Activated T-helper 1 cell treated with Interleukin-2 at 50 U/mL for 16 hours (primary cell): ENCODE measurements around the gene HELZ.
"Not testable (repeated sequence)": the region's sequence is repeated elsewhere in the genome, so short reads cannot be mapped to it uniquely, and the experiment has no call there.

ENCODE experiments used
- DNase-seq: peaks from one replicate; pipeline ENCODE4 v3.0.0-alpha.2; 2020; ENCODE audit warnings: low read depth

The HELZ gene

DNA sequence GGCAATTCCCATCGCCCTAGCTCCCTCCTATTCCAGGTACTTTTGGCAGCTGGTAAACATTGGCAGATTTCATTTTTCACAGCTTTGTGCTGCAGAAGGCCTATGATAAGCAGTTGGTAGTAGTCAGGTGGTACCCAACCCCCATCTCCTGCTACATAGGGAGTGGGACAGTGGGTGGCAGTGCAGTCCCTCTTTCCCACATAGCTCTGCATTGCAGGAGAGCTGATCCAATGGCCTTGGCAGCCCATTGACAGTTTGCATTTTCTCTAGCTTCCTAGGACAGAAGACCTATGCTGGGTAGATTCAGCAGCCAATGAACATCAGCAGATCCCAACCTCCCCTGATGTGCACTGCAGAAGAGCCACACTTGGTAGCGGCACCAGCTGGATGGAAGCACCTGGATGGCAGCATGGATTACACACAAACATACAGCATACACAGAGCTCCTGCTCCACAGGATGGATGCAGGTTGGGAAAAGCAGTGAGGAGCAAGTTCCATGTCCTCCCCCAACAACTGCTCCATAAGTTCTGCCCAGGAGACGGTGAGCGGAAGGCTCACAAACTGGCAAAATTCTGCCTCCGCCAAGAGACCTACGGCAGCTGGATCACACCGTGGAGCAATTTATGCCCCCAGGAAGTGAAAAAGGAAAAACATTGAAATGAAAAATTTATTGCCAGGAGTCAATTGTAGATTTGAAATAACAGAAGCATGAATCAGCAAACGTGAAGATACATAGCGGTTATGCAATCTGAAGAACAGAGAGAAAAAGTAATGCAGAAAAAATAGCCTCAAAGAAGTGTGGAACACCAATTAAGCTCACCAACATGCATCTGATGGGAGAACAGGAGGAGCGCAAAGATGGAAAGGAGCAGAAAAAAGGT is 105.0 kb downstream of the HELZ start:
- DNase-seq = no peak

DNA sequence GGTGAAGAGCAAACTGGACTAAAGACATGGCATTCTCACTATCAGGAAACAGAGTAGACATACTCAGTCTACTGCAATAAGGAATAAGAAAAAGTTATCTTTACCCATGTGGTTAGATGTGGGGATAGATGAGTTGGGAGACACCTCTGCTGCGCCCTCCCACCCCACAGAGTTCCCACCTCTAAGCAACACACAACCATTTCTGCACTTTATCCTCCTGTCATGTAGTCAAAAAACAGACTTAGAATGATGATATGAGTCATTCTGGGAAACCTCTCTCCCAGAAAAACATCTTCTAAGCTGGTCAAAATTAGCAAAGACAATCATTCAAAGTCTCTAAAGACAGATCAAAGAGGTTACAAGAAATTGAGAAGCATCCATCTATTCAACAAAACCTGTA is 105.7 kb downstream of the HELZ start:
- no peak for DNase-seq

- no peak for DNase-seq
Observed at GRCh38 chr17:67138392-67138791, 106.6 kb downstream of the HELZ start.

DNA sequence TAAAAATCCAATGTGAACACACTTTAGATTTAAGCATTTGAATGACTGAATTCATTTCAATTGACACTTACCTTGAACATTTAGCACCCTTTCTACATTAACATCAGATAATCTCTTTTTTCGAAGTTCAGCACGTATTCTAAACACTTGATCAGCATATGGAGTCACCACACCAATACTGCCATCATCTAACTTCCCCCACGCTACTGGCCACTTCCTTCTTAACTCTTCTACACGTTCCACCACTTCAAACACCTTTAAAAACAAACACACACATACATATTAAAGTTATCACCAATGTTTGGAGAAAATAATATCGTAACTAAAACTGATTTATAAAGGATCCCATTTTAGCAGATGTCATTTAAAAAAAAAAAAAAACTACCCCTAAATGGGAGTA is 107.1 kb downstream of the HELZ start:
- no peak for DNase-seq

DNA sequence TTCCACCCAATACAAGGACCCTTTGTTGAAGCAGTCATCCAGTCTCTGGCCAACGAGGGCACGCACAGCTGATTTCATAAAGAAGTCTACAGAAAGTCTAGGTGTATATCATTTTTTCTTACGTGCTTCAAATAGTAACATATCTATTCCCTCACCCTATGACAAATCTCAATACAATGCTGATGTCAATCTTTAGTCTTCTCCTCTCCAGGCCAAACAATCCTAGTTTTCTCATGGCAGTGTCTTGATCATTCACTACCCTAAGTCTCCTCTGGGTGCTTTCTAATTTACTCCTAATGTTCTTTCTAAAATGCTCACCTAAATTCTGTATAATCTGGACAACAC is 108.0 kb downstream of the HELZ start:
- no peak for DNase-seq

DNA sequence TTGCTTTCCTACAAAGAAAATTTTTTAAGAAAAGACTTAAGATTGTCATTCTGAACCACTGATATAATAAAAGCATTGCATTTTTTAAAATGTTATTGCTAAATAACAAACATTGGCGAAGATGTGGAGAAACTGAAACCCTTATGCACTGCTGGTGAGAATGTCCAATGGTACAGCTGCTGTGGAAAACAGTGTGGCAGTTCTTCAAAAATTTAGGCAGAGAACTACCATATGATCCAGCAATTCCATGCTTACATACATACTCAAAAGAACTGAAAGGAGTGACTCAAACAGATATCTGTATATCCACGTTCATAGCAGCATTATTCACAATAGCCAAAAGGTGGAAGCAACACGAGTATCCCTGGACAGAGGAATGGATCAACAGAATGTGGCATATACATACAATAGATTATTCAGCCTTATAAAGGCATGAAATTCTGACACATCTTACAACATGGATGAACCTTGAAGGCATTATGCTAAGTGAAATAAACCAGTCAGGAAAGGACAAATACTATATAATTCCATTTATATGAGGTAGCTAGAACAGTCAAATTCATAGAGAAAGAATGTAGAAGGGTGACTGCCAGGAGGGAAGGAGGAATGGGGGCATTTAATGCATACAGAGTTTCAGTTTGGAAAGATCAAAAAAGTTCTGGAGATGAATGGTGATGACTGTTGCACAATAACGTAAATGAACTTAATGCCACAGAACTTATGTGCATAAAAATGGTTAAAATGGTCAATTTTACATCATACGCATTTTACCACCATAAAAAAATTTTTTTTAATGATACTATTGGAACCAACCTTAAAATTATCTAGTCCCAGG is 108.6 kb downstream of the HELZ start:
- DNase-seq = no peak

DNA sequence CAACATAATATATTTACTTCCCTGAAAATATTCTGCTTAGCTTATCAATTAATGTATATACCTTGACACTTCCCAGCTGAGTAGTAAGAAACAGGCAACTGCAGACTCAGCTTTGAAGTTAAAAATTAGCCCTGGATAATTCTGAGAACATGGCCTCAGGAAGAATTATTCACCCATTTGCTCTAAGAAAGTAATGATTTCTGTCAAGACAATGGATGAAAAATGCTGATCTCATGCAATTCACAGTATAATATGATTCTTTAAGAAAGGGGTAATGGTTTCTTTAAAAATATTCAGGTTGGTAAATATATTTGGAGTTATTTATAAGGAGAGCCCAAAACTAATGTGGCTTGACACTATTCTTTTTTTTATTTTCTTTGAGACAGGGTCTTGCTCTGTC is 111.8 kb downstream of the HELZ start:
- no peak for DNase-seq

DNA sequence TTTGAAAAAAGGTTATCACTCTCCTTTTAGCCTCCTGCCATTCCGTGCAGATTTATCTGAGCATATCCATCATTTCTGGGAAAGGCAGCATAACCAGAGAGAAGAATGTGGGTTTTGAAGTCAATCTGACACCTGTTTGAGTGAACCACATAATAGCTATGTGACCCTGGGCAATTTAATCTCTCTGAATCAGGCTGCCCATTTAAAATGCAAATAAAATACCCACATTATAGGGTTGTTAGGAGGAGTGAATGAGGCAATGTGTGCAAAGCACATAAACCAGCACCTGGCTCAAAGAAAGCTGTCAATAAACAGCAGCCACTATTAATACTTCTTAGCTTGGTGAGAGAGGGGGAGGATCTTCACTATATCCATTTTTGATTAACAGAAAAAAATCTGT is 112.6 kb downstream of the HELZ start:
- DNase-seq = no peak

GRCh38 chr17:67130768-67131167 is 114.2 kb downstream of the HELZ start:
- no peak for DNase-seq

GRCh38 chr17:67129283-67129682 is 115.7 kb downstream of the HELZ start:
- DNase-seq = no peak

DNA sequence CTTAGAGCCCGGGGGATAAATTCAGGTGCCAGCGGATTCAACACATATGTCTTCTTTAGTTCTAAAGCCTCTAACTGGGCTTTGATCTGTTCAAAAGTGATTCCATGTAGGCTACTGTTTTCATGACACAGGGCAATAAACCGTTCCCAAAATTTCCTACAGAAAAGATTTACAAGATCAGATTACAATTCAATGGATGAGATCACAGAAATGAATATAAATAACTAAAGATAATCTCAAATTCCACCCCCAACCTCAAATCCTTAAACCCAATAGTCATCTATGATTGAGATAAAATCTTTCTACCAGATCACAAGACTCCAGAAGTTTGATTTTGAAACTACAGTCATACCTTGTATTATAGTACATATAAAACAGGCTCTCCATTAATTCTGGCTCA is 116.3 kb downstream of the HELZ start:
- no peak for DNase-seq

DNA sequence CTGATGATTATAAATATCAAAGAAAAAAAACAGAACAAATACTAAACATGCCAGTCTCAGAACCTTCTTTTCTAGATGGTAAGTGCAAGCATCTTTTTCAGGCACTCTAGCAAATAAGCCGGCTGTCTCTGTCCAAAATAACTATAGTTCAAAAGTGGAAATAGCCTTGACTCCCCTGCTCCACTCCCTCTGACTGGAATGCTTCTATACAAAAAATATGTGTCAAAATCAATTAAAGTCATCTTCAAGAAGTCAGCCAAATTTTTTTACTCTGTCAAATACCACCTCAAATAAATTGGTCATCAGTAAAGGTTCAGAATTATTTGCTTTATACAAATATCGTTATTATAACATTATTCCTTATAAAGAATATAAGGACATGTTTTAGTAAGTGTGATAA is 117.1 kb downstream of the HELZ start:
- DNase-seq = no peak

- DNase-seq = no peak
Observed at GRCh38 chr17:67126983-67127382, 118.0 kb downstream of the HELZ start.

DNA sequence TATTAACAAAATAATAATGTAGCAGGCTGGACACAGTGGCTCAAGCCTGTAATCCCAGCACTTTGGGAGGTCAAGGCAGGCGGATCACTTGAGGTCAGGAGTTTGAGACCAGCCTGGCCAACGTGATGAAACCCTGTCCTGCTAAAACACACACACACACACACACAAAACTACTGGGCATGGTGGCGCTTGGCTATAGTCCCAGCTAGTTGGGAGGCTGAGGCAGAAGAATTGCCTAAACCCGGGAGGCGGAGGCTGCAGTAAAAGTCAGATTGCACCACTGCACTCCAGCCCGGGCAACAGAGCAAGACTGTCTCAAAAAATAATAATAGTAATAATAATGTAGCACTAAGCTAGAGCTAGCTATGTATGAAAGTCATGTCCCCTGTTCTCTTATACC is 118.5 kb downstream of the HELZ start:
- not testable (repeated sequence) for DNase-seq

DNA sequence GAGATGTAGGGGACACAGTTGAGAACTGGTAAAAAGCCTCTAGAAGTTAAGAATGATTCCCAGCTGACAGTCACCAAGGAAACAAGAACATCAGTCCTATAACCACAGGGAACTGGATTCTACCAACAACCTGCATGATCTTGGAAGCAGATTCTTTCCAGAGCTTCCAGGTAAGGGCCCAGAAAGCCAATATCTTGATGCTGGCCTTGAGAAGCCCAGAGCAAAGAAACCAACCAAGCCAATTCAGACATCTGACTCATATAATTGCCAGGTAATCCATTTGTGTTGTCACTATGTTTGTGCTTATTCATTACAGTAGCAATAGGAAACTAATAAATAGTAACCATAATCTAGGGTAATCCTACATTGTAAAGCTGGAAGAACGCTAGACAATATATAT is 119.1 kb downstream of the HELZ start:
- no peak for DNase-seq

- no peak for DNase-seq
Observed at GRCh38 chr17:67125417-67125816, 119.6 kb downstream of the HELZ start.

DNA sequence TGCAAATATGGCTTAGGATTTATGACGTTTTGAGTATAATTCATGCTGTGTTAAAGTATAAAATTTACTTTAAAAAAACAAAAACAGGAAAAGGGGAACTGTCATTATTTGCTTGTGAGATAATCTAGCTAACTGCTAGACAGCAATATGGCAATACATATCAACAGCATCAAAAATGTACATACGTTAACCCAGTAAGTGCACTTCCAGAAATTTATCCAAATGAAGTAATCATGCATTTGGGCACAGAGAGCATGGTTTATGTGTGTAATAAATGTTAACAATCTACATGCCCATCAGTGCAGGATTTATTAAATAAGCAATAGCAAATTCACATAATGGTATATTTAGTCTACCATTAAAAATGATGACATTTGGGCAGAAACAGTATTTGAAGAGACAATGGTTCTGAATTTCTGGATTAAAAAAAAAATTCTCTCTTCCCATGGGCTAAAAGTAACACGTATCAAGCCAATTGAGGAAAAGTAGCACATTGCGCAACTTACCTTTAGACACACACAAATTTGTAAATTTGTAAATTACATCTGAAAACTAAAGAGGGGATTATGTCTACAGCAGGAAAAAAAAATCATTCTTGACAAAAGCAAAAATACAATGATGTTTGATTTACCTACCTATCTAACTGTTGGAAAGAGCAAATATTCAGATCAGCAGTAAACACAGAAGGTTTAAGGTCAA is 120.4 kb downstream of the HELZ start:
- no peak for DNase-seq

DNA sequence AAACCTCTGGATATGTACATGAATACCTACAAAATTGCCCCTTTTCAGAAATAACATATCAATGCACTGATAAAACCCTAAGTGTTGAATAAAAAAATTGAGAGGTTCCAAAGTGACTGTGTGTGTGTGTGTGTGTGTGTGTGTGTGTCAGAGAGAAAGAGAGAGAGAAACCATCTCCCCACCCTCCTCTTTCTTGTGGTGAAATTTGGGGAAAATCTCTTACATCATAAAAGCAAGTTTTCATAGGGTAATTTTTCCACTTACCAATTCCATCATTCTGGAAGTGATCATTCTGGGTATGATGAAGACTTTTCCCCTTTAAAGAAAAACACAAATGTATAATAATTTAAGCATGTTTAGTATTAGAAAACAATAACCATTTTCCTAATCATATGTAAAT is 121.3 kb downstream of the HELZ start:
- DNase-seq = no peak

- no peak for DNase-seq
Observed at GRCh38 chr17:67121316-67121891, 123.6 kb downstream of the HELZ start.

- DNase-seq = no peak
Observed at GRCh38 chr17:67119102-67119501, 125.9 kb downstream of the HELZ start.

DNA sequence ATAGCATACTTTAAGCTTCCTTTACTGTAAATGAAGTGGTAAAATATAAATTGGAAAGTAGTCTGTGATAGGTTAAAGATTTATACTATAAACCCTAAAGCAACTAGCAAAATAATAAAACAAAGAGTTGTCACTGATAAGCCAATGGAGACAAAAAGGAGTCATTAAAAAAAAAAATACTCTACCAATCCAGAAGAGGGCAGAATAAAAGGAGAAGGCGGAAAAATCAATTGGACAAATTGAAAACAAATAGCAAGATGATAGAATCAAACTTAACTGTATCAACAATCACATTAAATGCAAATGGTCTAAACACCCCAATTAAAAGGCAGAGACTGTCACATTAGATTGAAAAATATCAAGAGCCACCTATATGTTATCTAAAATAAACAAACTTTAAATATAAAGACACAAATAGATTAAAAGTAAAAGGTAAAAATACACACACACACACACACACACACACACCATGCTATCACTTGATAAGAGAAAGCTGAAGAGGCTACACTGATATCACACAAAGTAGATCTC is 128.9 kb downstream of the HELZ start:
- DNase-seq = no peak

DNA sequence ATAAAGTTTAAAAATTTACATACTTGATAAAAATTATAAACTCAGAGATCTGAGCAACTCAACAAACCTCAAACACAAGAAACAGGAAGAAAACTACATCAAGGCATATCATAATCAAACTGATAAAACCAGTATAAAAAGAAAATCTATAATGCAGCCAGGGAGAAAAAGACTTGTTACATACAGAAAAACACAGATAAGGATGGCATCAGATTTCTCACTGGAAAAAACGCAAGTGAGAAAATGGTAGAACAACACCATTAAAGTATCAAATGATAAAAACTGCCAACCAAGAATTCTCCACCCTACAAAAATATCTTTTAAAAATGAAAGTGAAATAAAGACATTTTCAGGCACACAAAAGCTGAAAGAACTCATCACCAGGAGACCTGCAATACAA is 129.6 kb downstream of the HELZ start:
- no peak for DNase-seq
